Heart left ventricle (tissue), 13 donors: ENCODE results near the gene RAD51C.

Experiments
- CTCF ChIP-seq, 12 donors: fragments of 200-600 bp; sonication (generic) in 4 of 12; IDR thresholded peaks; one replicate each; pipeline versions ENCODE4 v1.5.0 to v1.8.0; 2018 to 2022; ENCODE audit warnings: antibody characterized with exemption in 12 of 12, mild to moderate bottlenecking in 5 of 12
- POLR2A ChIP-seq, 2 donors: fragments of 450-650 bp; IDR thresholded peaks; one replicate each; pipeline ENCODE4 v1.6.1; 2017; ENCODE audit warnings: antibody characterized with exemption in 2 of 2, mild to moderate bottlenecking in 2 of 2, moderate library complexity in 2 of 2
- donor health status: ischemic (EF 13 %, LVEDD 7.1; RV severe dilation, severe dysfunction).
- donor health status: DM: no; HTN: yes; CAD: no.
- donor health status: DM: no; HTN: no; CAD: no.
- donor health status: ischemic (EF 25% LVEDD 6.9; RV normal size, moderate dysfunction).
- donor health status: ischemic (EF 25% LVEDD 5.7; RV mildly dilated, moderate dysfunction).
- donor health status: ischemic (EF 35%, LVEDD 5.7; RV mildly dilated, moderate dysfunction).
- donor health status: nonischemic (EF 11% LVEDD 7.7; RV severe dilation, severe dysfunction).
- donor health status: DM: yes; HTN: yes; CAD: no.
- donor health status: PGD.
- donor health status: ischemic (EF 29% LVEDD 5.4; RV normal size, mild dysfunction).
- donor health status: nonischemic (EF 23%, LVEDD 6.1; RV moderate dilation, normal function).

DNA sequence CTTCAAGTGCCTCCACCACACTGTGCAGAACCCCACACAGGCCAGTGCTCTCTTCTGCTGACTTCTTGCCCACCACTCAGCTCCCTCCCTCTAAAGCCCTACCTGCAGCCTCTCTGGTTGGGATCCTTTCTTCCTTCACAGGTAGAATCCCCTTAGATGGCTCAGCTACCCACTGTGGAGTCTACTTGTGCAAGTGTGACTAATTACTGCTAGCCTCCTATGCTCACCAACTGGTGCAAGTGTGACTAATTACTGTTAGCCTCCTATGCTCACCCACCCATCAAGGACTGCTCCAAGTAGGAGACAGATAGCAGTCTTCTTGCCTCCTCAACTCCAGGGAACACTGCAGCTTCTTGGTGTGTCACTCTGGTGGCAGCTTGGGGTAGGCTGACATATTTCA, 44.2 kb upstream of the RAD51C start:
- TF ChIP-seq CTCF (IDR thresholded peaks at IDR 0.05): no peak
- TF ChIP-seq POLR2A (IDR thresholded peaks at IDR 0.05): no peak
